ENCODE data around the gene SPON1.
"Not testable (repeated sequence)": the region's sequence is repeated elsewhere in the genome, so short reads cannot be mapped to it uniquely, and the experiment has no call there.

Gene SPON1

DNA sequence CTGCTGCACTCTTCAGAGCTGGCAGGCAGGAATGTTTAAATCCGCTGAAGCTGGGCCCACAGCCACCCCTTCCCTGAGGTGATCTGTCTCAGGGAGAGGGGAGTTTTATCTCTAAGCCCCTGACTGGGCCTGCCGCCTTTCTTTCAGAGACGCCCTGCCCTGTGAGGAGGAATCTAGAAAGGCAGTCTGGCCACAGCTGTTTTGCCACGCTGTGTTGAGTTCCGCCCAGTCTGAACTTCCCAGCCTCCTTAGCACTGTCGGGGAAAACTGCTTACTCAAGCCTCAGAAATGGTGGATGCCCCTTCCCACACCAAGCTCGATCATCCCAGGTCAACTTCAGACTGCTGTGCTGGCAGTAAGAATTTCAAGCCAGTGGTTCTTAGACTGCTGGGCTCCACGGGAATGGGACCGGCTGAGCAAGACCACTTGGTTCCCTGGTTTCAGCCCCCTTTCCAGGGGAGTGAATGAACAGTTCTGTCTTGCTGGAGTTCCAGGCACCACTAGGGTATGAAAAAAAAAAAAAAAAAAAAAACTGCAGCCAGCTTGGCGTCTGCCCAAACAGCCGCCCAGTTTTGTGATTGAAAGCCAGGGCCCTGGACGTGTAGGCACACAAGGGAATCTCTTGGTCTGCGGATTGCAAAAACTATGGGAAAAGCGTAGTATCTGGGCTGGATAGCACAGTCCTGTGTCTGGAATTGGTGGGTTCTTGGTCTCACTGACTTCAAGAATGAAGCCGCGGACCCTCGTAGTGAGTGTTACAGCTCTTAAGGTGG is 127.4 kb downstream of the SPON1 start:
- H3K4me3 ChIP-seq (ENCODE audit: control insufficient read depth, low read depth, low read length): no peak overlapping the region
- DNase-seq (ENCODE audit: low read depth): peak; percentile 19
- TF ChIP-seq, protein P1, sequence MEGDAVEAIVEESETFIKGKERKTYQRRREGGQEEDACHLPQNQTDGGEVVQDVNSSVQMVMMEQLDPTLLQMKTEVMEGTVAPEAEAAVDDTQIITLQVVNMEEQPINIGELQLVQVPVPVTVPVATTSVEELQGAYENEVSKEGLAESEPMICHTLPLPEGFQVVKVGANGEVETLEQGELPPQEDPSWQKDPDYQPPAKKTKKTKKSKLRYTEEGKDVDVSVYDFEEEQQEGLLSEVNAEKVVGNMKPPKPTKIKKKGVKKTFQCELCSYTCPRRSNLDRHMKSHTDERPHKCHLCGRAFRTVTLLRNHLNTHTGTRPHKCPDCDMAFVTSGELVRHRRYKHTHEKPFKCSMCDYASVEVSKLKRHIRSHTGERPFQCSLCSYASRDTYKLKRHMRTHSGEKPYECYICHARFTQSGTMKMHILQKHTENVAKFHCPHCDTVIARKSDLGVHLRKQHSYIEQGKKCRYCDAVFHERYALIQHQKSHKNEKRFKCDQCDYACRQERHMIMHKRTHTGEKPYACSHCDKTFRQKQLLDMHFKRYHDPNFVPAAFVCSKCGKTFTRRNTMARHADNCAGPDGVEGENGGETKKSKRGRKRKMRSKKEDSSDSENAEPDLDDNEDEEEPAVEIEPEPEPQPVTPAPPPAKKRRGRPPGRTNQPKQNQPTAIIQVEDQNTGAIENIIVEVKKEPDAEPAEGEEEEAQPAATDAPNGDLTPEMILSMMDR (conservative IDR thresholded peaks at IDR 0.05; ENCODE audit: control insufficient read depth, insufficient read depth, low read depth, low read length): no peak

DNA sequence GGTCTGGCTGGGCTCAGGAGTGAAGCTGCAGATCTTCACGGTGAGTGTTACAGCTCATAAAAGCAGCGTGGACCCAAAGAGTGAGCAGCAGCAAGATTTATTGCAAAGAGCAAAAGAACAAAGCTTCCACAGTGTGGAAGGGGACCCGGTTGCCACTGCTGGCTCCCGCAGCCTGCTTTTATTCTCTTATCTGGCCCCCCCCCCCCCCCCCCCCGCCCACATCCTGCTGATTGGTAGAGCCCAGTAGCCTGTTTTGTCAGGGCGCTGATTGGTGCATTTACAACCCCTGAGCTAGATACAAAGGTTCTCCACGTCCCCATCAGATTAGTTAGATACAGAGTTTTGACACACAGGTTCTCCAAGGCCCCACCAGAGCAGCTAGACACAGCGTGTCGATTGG is 128.1 kb downstream of the SPON1 start:
- not testable (repeated sequence) for DNase-seq (ENCODE audit: low read depth); H3K4me3 ChIP-seq (ENCODE audit: control insufficient read depth, low read depth, low read length)

DNA sequence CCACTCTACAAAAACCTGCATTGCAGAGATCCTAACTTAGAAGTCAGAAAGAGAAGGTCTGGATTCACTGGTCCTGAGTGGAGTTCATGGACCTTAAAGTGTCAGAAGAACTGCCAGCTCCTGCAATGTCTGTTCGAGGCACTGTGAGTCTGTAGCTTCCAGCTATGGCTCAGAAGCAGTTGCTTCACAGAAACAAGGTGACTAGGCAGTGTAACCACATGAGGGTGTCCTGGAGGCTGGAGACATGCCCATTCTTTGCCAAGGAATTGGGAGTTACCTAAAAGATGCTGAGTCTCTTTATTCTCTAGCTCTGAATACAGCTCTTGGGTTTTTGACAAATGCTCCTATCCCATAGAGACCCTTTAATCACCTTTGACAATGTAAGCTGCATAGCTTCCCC is 130.5 kb downstream of the SPON1 start:
- no peak for DNase-seq (ENCODE audit: low read depth)
- TF ChIP-seq, protein P1 (conservative IDR thresholded peaks at IDR 0.05; ENCODE audit: control insufficient read depth, insufficient read depth, low read depth, low read length): no peak

GRCh38 chr11:14094481-14095037 is 132.0 kb downstream of the SPON1 start:
- no peak overlapping the region for H3K4me3 ChIP-seq (ENCODE audit: control insufficient read depth, low read depth, low read length)
- TF ChIP-seq, protein P1 (conservative IDR thresholded peaks at IDR 0.05; ENCODE audit: control insufficient read depth, insufficient read depth, low read depth, low read length): no peak
- peak; percentile 38 for DNase-seq (ENCODE audit: low read depth)

More for the DNA sequence above, 130.5 kb downstream of the SPON1 start:
- H3K4me3 ChIP-seq (ENCODE audit: control insufficient read depth, low read depth, low read length): no peak overlapping the region

GRCh38 chr11:14095882-14096281 is 133.4 kb downstream of the SPON1 start:
- no peak for DNase-seq (ENCODE audit: low read depth)
- TF ChIP-seq, protein P1 (conservative IDR thresholded peaks at IDR 0.05; ENCODE audit: control insufficient read depth, insufficient read depth, low read depth, low read length): no peak
- no peak overlapping the region for H3K4me3 ChIP-seq (ENCODE audit: control insufficient read depth, low read depth, low read length)

DNA sequence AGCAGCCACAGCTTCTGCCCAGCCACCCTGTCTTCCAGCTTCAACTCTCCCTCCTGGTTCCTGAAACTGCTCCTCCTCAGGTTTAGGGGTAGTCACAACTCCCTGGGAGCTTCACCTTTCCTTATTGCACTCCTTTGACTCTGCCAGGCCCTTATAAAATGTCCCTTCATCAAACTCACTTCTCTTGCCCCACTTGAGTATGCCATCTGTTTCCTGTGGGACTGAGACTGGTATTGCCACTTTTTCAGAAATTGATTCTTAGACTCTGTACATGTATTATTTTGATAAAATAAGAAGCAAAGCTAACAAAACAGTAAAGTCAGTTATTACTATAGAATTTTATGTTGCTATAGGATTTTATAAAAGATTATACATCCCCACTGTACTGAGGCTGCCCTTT is 134.1 kb downstream of the SPON1 start:
- no peak for DNase-seq (ENCODE audit: low read depth)
- H3K4me3 ChIP-seq (ENCODE audit: control insufficient read depth, low read depth, low read length): no peak overlapping the region
- TF ChIP-seq, protein P1 (conservative IDR thresholded peaks at IDR 0.05; ENCODE audit: control insufficient read depth, insufficient read depth, low read depth, low read length): no peak

DNA sequence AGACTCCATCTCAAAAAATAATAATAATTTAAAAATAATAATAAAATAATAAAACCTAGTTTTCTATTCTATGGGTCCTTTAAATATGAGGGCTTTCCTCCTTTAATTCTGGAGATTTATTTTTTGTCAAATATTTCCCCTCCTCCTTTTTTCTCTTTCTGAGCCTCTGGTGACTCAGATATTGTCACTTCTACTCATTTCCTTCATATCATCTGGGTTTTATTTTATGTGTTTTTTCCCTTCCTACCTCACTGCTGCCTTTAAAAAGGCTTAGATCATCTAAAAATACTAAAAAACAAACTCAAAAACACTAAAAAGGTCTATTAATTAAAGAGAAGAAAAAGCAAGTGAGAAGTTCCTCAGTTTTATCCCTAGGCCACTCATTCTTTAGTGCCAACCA is 138.9 kb downstream of the SPON1 start:
- H3K4me3 ChIP-seq (ENCODE audit: control insufficient read depth, low read depth, low read length): no peak overlapping the region
- TF ChIP-seq, protein P1 (conservative IDR thresholded peaks at IDR 0.05; ENCODE audit: control insufficient read depth, insufficient read depth, low read depth, low read length): no peak

More for the DNA sequence above, 138.9 kb downstream of the SPON1 start:
- no peak for DNase-seq (ENCODE audit: low read depth)
